Stimulated activated CD4-positive, alpha-beta T cell treated with anti-CD3 and anti-CD28 coated beads, Interleukin-15, amount 100 ng/mL, for 24 hours (primary cell): ENCODE results near the gene CDK12.

Experiments used
- DNase-seq: peaks from one replicate; pipeline ENCODE4 v3.0.0-alpha.2; 2020

The CDK12 gene

DNA sequence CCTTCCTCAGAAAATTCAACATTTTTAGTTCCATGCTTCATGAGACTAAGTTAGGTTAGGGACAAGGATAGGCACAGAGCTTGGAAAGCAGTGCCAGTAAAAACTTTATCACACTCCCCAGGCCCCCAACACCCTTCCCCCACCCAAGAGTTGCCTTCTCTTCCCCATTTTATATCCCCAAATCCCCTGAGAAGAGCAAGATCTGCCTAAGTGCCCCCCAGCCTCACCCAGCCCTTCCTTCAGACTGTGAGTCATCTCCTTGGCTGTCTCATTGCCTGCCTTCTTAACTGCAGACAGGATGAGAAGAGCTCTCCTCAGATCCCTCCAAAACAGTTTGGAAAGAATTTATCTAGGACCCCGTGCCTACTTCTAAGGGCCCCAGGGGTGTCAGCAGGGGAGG is 90.6 kb downstream of the CDK12 start:
- no peak for DNase-seq

DNA sequence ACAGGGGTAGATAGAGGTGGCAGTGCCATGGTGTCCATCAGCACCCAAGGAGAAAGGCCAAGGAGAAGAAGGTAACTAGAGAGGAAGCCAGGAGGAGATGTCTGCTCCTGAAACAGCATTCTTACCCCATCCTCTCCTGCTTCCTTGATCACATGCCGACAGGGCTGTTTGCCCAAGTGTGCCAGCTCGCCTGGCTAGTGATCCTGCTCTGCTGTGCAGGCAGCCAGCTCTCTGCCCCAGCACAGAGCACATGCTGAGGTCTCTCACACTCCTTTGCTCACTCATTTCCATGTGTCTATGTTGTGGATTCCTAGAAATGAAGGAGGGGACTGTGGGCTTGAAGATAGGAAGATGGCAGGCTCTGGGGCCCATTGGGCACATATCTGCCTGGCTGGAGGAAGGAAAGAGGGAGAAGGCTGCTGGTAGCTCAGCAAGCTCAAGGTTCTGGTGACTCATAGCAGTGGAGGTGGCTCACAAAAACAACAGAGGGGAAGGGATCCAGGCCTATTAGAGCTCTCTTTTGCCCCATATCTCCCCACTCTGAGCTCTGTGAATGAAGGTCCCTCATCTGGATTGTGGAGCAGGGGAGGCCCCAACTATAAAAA is 92.2 kb downstream of the CDK12 start:
- DNase-seq: no peak

DNA sequence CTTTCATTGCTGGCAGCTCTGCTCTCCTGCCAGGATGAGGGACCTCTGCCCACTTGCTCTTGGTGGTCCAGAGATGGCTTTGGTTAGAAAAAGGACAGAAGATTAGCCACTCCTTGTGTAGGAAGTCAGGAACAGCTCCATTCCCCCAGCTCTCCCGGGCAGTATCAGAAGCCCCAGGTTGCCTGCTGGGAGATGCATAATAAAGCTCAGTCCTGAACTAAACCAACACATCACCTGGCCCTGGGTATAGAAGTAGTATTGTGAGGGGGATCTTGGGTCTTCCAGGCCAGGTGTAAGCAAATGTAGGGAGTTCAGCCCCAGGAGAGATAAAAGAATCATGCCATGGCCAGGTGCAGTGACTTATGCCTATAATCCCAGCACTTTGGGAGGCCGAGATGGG is 94.1 kb downstream of the CDK12 start:
- no peak for DNase-seq

DNA sequence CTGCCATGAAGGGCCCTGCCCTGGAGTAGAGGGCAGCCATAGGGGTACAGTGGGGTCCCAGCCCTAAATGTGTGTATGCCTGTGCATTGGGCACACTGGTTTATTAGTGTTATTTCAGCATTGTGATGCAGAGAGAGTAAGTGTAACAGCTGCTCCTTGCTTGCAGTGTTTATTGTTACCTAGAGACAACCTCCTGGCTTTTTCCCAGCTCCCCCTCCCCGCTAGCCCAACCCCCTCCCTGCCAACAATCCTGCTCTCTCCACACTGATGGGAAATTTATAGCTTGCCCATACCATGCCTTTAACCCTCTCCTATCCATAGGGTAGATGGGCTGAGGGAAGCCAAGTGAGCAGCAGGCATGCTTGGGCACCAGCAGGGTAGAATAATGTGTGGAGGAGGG is 95.1 kb downstream of the CDK12 start:
- no peak for DNase-seq

DNA sequence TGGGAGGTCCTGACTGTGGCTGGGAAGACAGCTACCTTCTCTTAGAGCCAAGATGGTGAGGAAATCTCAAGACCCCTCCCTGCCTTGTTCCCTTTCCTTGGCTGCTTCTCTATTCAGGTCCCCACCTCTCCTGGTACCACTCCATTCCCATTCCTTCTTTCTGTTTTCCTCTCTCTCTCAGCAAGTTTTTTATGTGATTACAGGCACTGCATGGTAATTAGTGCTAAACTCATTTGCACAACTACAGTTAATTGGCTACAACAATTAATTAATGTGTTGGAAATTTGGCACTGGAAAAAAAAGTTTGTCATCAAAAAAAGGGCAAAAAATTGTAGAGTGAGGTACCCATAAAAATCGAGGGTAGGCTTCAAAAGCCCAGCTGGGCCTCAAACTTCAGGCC is 101.1 kb downstream of the CDK12 start:
- DNase-seq: no peak

DNA sequence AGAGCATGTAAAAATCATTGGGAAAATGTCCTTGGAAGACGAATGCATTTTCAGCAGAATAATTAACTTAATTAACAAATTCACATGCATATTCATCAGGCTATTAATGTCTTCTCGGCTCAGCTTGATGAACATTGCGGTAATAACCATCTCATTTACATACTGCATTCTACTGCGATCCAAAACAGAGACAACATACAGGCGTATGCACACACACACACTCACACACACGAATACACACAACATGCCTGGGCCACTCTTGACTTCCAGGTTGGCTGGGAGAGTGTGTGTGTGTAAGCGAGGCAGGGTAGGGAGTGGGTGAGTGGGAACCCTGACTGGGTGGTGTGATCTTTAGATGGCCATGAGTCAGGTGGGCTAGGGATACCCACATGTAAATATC is 101.7 kb downstream of the CDK12 start:
- no peak for DNase-seq

DNA sequence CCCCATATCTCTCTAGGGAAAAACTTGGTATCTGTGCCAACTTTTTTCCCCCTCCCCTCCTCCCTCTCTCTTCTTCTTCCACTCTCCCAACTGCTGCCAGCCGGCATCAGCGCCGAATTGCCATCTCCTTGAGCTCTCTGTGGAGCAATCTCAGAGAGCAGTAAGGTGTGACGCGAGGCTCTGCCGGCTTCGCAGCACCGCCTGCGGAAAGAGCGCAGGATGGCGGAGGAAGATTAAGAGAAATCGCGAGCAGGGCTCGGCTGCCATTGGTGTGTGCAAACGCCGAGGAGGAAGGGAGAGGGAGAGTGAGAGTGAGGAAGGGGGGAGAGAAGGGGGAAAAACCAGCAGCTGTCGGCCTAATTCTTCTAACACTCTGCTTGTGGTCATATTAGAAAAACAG is 102.2 kb downstream of the CDK12 start:
- DNase-seq: no peak

DNA sequence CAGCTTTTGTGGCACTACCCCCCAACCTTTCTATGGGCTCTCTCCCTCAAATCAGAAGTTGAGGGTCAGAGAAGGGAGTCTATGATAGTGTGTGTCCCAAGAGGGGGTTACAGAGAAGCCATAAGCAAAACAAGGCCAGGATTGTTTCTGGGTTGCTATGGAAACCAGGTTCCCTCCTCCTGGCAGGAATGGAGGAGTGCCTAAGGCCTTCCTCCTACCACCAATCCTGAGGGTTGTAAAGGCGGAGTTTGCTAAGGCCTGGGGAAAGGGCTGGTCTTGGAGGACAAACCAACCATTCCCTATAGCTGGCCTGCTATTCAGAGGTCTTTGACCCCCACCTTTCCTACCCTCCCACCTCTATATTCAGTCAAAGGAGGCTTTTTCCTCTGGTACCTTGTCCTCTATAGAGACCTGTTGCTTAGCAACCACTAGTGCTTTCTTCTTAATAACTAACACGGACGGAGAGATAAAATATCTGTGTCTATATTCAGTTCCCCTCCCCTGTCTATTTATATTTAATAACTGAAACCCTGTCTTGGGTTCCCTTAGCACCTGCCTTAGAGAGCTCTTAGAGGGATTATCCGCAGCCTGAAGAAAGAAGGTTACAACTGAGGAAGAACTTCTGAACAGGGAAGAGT is 103.0 kb downstream of the CDK12 start:
- DNase-seq: no peak

DNA sequence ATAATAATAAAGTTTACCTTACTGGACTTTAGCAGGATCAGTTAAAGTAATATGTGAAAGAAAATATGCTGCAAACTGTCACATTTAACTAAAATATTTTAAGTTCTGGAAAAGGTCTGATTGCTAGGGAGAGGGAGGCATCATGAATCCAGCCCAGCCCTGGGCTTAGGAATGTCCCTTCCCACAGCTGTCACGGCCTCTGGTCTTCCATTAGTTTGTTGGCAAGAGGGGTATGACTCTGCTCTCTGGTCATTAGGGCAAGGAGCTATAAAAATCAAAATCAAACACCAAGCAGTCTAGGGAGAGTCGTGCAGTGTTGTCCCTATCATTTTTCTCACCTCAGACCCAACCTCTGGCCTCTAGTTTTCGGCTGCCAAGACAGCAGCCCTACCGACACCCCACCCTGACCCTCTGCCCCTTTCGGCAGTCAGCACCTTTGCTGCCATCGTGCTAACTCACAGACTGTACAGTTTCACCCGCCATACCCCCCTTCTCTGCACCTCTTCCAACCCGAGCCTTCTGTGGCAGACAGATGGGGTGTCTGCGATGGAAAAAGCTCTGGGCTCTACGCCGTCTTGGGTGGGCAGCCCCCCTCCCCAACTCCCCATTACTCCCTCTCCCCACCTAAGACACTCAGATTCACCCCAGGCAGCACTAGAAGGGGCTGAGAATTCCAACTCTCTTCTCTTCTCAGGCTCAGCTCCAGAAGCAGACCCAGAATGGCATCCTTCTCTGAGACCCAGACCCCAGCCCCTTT is 105.0 kb downstream of the CDK12 start:
- DNase-seq: no peak

DNA sequence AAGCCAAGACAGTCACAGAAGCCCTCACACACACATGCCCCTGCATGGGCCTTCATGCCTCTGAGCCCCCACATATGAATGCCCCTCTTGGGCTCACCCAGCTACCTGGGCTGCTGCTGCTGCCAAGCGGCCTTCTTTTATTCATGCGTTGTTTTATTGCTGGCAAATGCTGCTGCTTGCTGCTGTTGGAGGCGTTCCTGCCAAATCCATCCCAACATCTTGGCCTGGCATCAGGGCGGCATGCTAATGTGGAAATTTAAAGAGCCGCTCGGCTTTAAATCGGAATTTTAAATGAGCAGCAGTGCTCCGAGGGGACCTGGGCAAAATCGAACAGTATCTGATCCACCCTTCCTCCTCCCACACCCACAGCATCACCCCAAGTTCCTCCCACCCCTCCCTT is 107.4 kb downstream of the CDK12 start:
- no peak for DNase-seq

DNA sequence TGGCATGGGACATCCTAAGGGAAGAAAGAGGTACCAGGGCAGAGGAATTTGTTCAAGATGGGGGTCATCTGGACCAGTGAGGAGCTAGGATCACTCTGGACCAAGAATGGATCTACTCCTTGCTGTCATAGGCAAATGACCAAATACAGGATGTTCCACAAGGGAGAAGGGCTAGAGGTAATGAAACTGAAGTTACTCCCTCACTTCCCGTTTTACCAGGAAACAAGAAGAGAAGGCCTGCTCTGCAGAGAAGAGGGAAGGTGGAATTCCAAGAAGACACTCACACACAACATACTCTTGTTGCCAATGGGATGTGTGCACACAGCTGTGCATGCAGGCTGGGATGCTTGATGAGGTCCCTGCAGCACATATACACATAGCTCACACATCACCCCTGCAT is 107.8 kb downstream of the CDK12 start:
- no peak for DNase-seq

DNA sequence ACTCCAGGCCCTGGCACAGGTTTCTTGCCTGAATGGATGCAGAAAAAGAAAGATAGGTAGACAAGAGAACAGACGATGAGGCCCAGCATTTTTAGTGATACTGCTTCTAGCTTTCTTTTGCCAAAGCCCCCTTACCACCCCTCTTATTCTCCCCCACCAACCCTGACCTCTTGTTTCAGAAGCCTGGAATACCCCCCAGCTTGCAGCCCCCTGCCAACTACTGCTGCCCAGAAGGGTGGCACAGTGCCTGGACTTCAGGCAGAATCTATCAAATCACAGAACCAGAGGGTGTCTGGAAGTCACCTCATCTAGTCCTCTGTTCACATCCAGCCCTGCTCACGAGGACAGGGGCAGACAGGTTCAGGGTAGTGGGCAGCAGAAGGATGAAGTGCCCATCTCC is 110.8 kb downstream of the CDK12 start:
- no peak for DNase-seq

DNA sequence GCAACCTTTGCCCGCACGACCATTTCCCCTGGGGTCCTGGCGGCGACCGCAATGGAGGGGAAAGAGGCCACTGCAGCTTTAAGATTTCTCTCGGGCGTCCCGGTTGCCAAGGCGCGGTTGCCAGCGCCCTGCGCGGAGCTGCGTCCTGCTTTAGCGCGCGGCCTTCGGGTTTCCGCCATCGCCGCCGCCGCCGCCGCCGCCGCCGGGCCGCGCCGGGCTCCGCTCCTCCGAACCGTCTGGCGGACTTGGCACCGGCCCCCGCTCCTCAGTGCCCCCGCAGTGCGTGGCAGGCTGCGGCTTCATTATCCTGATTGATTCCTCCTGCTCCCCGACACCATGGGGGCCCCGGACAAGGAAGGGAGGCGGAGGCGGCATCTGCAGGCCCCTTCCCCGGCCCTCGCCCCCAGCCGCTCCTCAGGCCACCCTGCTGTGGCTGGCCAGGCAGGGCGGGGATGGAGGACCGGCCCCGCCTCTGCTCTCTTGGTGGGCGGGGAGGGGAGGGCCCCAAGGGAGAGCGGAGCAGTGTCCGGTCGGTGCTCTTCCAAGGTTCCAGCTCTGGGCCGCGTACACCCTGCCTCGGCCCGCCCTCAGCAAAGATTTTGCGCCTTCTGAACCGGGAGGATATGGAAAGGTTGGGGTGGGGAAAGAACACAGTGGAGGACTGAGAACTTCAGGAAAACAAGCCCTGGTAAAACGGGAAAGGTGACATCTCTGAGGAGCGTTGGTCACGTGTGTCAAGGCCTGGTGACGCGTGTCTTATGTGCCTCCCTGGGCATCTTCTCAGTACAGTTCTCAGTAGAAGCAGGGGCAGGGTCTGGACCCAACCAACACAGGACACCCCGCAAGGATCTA is 112.4 kb downstream of the CDK12 start:
- DNase-seq: peak; percentile 64

DNA sequence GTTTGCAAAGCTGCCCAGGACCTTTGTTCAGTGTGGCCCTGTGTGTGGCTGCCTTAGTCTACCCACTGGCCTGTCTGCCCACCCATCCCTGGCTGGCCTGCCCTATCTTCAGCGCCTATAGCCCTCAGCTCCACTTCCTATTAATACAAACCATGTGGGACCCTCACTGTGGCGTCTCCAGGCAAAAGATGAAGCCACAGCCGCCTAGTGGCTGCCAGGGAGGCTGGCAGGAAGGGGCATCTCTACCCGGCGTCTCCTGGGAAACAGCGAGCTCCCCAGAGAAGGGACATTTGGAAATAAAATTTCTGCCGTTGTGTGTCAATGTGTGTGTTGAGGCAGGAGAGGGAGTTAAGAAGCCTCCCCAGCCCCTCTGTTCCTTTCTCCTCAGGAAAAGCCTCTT is 114.9 kb downstream of the CDK12 start:
- no peak for DNase-seq

DNA sequence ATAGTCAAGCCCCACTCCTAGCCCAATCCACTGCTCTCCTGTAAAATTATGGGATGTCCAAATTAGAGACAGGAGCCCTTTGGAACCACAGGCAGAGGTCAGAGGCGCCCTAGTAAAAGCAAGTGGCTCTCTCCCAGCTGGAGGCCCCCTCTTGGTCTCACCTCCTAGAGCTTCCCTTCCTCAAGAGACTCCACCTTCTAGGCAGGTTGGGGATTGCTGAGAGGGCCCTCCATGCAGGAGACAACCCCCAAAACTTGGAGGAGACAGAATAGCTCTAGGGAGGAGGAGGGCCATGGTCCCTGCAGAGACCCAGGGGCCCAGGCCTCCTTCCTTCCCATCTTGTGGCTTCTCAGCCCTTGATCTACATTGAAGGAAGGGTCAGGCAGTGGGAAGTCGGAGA is 117.0 kb downstream of the CDK12 start:
- no peak for DNase-seq

DNA sequence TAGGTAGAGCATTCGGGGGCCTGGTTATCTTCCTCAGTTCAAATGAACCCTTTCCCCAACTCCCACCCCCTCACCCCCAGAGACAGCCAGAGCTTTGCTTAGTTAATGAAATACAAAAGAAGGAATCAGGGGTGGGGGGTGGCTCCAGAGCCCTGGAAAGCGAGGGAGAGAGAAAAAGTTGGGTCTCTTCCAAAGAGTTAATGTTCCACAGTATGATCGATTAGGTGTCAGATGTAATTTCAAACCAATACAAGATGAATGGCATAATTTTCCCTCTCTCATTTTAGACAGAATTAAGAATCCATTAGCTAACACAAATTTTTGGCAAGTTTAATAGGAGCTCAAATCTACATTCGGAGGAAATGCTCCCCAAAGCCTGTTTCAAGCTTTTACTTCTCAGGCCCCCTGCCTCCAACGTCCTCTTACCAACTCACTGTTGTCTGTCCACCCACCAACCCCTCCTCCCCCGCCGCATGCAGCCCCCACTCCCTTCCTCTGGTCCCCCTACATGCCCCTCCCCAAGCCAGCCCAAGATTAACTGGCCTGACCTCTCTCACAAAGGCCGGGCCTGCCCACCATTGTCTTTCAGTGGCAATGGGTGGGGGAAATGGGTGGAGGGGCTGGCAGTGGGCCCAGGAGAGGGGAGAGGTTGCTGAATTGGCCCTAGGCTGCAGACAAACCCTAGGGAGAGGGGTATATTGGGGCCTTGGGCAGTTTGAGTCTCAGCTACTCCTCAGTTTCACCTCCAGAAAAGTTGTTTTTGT is 118.2 kb downstream of the CDK12 start:
- DNase-seq: no peak

DNA sequence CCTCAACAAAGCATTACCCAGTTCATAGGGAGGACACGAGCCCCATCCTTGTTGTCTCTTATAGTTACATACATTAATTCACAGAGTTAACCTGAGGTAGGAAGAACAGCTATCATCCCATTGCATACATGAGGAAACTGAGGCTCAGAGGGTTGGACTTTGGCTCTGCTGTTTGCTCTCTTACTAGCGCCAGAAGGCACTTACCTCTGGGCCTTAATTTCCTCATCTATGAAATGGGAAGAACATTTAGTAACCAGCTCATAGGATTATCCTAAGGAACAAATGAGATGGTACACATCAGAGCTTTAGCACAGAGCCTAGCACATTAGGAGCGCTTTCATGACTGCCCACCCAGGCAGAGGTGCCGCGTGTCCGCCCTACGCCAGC is 118.8 kb downstream of the CDK12 start:
- DNase-seq: no peak

DNA sequence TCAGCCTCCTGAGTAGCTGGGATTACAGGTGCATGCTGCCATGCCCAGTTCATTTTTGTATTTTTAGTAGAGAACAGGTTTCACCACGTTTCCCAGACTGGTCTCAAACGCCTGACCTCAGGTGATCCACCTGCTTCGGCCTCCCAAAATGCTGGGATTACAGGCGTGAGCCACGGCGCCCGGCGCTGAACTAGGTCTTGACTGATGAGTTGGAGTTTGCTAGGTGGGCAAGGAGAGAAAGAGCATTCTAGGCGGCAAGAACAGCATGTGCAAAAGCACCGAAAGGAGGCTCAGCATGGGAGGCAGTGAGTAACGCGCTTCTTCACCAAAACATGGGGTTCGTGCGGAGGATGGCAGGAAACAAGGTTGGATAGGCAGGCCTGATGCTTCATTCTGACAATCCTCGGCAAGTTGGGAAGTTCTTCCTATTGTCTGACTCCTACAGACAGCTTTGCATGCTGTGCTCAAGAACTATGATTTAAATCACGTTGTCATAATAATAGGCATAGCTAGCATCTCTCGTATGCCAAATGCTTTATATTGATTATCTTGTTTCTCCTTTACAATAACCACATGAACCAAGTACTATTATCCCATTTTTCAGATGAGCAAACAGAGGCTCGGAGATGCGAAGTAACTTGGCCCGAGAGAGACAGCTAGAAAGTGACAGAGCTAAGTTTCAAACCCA is 119.9 kb downstream of the CDK12 start:
- no peak for DNase-seq

DNA sequence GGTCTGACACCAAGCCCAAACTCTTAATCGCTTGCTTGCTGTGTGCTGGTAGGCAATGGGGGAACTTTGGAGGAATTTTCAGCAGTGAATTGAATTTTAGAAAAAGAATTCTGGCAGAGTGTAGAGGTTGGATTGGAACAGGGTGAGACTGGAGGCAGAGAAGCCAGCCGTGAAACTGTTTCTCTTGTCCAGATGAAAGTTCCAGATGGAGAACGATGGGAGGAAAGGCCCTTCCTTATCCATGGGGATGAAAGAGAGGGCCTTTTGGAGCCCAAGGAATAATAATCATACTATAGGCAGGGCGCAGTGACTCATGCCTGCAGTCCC is 120.4 kb downstream of the CDK12 start:
- DNase-seq: no peak

DNA sequence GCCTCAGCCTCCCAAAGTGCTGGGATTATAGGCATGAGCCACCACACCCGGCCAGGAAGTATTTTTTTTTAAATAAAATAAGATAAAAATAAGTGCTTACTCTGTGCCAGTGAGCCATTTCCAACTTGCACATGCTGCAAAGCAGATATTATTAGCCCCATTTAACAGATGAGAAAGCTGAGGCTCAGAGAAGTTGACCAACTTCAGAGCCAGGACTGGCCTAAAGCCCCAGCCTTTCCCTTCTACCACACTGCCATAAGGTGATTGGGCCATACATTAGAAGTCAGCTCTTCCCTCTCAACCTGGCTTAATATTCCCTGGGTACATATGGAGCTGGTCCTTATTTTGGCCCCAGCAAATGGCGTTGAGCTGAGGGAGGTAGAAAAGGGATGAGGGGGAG is 121.4 kb downstream of the CDK12 start:
- no peak for DNase-seq
